NCI-H69 (cell line): Measurements from ENCODE around the gene EXOSC3.
A peak's percentile ranks its signal among the peaks of the same experiment; 100 is the strongest.

Experiments used
- DNase-seq: peaks from one replicate; lab custom pipeline; 2025; lab: John Stamatoyannopoulos, UW

Gene EXOSC3

DNA sequence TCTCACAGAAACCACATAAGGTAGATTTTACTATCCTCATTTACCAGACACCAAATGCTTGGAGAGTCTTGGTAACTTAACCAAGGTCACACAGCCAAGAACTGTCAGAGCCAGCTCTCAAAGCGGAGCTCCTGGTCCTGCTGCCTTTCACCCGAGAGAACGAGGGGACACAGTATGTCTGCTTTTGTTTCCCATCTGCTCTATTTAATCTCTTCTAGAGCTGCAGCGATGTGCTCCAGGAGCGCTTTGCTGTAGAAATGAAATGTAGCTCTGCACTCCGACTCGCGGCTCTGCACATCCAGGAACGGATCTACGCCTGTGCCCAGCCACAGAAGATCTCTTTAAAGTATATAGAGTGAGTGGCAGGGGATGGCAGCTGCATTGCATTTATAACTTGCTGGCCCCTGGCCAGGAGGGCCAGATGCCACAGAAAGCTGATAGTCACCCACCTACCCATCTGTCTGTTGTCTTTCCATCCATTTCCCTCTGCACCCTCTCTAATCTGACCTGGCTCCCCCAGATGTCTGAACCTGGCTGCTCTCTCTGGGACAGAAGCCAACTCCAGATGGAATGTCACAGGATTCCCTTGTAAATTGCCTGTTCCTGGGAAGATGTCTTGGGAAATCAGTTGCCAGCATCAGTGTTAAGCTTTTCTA, 52.6 kb downstream of the EXOSC3 start:
- DNase-seq = peak; percentile 98

DNA sequence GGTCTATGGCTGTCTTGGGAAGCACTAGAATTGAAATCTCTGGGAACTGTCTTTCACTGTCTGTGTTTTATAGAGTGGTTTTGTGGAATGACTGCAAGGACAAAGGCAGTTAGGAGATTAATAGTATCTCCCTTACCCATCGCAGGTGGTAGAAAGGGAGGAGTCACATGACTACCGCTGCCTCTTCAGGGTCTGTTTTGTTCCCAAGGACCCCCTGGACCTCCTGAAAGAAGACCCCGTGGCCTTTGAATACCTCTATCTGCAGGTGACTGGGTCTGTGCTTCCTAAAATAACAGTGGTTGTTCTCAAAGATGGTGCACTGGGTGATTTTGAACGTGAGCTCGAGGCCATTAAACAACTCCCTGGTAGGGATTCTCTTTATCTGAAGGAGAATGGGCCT, 54.0 kb downstream of the EXOSC3 start:
- DNase-seq = no peak

DNA sequence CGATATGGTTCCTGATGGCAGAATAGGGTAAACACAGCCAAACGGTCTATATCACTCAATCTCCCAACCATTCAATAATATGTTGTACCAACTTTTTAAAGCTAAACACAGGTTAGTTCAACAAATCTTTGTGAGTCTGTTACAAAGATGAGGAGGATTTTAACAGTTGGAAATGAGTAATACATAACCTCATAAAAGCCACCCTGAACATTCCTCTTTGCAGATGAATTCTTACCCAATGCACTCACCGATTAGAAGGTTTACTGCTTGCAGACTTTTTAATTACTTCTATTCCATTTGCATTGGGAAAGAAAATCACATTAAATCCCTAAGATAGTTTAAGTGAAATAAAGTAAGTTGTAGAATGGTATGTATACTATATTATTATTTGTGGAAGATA, 54.6 kb downstream of the EXOSC3 start:
- no peak for DNase-seq
